ENCODE results near the gene COL4A2.

- TF ChIP-seq POLR2AphosphoS5 (IDR thresholded peaks at IDR 0.05; ENCODE audit: borderline replicate concordance, low read depth, low read length): no peak
- no peak for TF ChIP-seq EZH2 (IDR thresholded peaks at IDR 0.05)
These were observed 39.6 kb downstream of the COL4A2 start for GRCh38 chr13:110346661-110347067.
